Loucy (cell line): ENCODE measurements around the gene HDHD3.

Experiments
- H2AFZ ChIP-seq: fragments of 200-600 bp; sonication (generic); 2 replicates; pipeline ENCODE4 v1.6.0; 2016; ENCODE audit warnings: antibody characterized with exemption, mild to moderate bottlenecking, low read length, moderate library complexity
- H3F3A ChIP-seq: fragments of 200-600 bp; 2 replicates; pipeline ENCODE4 v1.6.0; 2016; ENCODE audit warnings: antibody characterized with exemption, low read depth, mild to moderate bottlenecking
- H3K27me3 ChIP-seq: fragments of 200-600 bp; sonication (generic); 2 replicates; pipeline ENCODE4 v1.6.1; 2014; ENCODE audit warnings: low read length, mild to moderate bottlenecking; ENCODE audit not compliant: insufficient read depth, poor library complexity, severe bottlenecking
- H3K36me3 ChIP-seq: fragments of 200-600 bp; sonication (generic); 2 replicates; pipeline ENCODE4 v1.6.1; 2016; ENCODE audit warnings: low read length; ENCODE audit not compliant: insufficient read depth
- H3K4me1 ChIP-seq: fragments of 200-600 bp; sonication (generic); 2 replicates; pipeline ENCODE4 v1.5.1; 2014; ENCODE audit warnings: low read length, mild to moderate bottlenecking; ENCODE audit not compliant: insufficient read depth, poor library complexity, severe bottlenecking
- H3K4me2 ChIP-seq: fragments of 200-600 bp; sonication (generic); 2 replicates; pipeline ENCODE4 v1.6.0; 2014; ENCODE audit warnings: antibody characterized with exemption, low read length, low read depth, mild to moderate bottlenecking; ENCODE audit not compliant: poor library complexity, severe bottlenecking
- H3K4me3 ChIP-seq: fragments of 200-600 bp; sonication (generic); 2 replicates; pipeline ENCODE4 v1.5.1; 2014; ENCODE audit warnings: low read length, mild to moderate bottlenecking, mixed read lengths; ENCODE audit not compliant: poor library complexity, severe bottlenecking
- H3K79me2 ChIP-seq: fragments of 200-600 bp; sonication (generic); 2 replicates; pipeline ENCODE4 v1.6.1; 2014; ENCODE audit warnings: low read length; ENCODE audit not compliant: insufficient read depth
- H3K9ac ChIP-seq: fragments of 200-600 bp; sonication (generic); 2 replicates; pipeline ENCODE4 v1.6.0; 2014; ENCODE audit warnings: mild to moderate bottlenecking, low read depth, low read length, moderate library complexity; ENCODE audit not compliant: poor library complexity, severe bottlenecking
- H3K9me2 ChIP-seq: fragments of 200-600 bp; sonication (generic); replicated peaks from 2 replicates; pipeline ENCODE4 v1.6.1; 2016; ENCODE audit warnings: low read depth, low read length, mixed read lengths
- H3K9me3 ChIP-seq: fragments of 200-600 bp; sonication (generic); 2 replicates; pipeline ENCODE4 v1.6.1; 2014; ENCODE audit warnings: mild to moderate bottlenecking, antibody characterized with exemption, low read length, low read depth; ENCODE audit not compliant: insufficient read depth
- H4K20me1 ChIP-seq: fragments of 200-600 bp; sonication (generic); 2 replicates; pipeline ENCODE4 v1.6.0; 2014; ENCODE audit warnings: antibody characterized with exemption, low read length, mild to moderate bottlenecking; ENCODE audit not compliant: insufficient read depth, poor library complexity, severe bottlenecking
- CTCF ChIP-seq: fragments of 200-600 bp; sonication (generic); conservative IDR thresholded peaks from 2 replicates; pipeline ENCODE4 v1.5.1; 2014; ENCODE audit warnings: mild to moderate bottlenecking, antibody characterized with exemption, low read length
- EZH2phosphoT487 ChIP-seq: fragments of 200-600 bp; IDR thresholded peaks from 2 replicates; pipeline ENCODE4 v1.6.1; 2018; ENCODE audit warnings: antibody characterized with exemption, mild to moderate bottlenecking, moderate library complexity, borderline replicate concordance

Gene HDHD3

GRCh38 chr9:113398796-113399195, 22.0 kb upstream of the HDHD3 start:
- no peaks in the 10 kb centered on the region for H3K36me3 ChIP-seq
- no peaks in the 10 kb centered on the region for H3F3A ChIP-seq
- H4K20me1 ChIP-seq = no peaks in the 10 kb centered on the region
- H3K4me3 ChIP-seq = no peak overlapping the region
- H3K4me2 ChIP-seq = peak overlapping the region; percentile 78
- H3K9me2 ChIP-seq = no peaks in the 10 kb centered on the region
- H3K9ac ChIP-seq = peak overlapping the region; percentile 88
- H3K79me2 ChIP-seq = peaks cover 20% of the 10 kb centered on the region
- H3K9me3 ChIP-seq = no peaks in the 10 kb centered on the region
- TF ChIP-seq EZH2phosphoT487 (no peak), CTCF (no peak)
- H2AFZ ChIP-seq = no peak overlapping the region
- H3K4me1 ChIP-seq = peaks cover 27% of the 10 kb centered on the region
- H3K27me3 ChIP-seq = no peaks in the 10 kb centered on the region

- H3F3A ChIP-seq = no peaks in the 10 kb centered on the region
- peaks cover 27% of the 10 kb centered on the region for H3K4me1 ChIP-seq
- H3K4me2 ChIP-seq = no peak overlapping the region
- TF ChIP-seq EZH2phosphoT487 (no peak), CTCF (no peak)
- no peak overlapping the region for H3K9ac ChIP-seq
- H2AFZ ChIP-seq = no peak overlapping the region
- no peaks in the 10 kb centered on the region for H3K9me2 ChIP-seq
- no peaks in the 10 kb centered on the region for H4K20me1 ChIP-seq
- no peaks in the 10 kb centered on the region for H3K9me3 ChIP-seq
- no peaks in the 10 kb centered on the region for H3K27me3 ChIP-seq
- H3K79me2 ChIP-seq = peaks cover 20% of the 10 kb centered on the region
- no peak overlapping the region for H3K4me3 ChIP-seq
- no peaks in the 10 kb centered on the region for H3K36me3 ChIP-seq
Measured at GRCh38 chr9:113397203-113397631, 20.4 kb upstream of the HDHD3 start.

GRCh38 chr9:113395000-113395861, 18.4 kb upstream of the HDHD3 start:
- TF ChIP-seq CTCF = no peak
- TF ChIP-seq EZH2phosphoT487 = no peak
- Histone ChIP-seq H3K4me3 (no peak overlapping the region), H3K79me2 (peaks cover 12% of the 10 kb centered on the region), H3F3A (no peaks in the 10 kb centered on the region), H3K27me3 (no peaks in the 10 kb centered on the region), H3K9me3 (no peaks in the 10 kb centered on the region), H3K9me2 (no peaks in the 10 kb centered on the region), H2AFZ (no peak overlapping the region), H3K4me1 (peaks cover 20% of the 10 kb centered on the region), H4K20me1 (no peaks in the 10 kb centered on the region), H3K4me2 (no peak overlapping the region), H3K36me3 (peaks cover 11% of the 10 kb centered on the region; the same call in 1 of the 2 replicates), H3K9ac (no peak overlapping the region)
